OCI-LY1 (cell line): ENCODE results near the gene SUPT4H1.

Experiments
- H2AFZ ChIP-seq: fragments of 200-600 bp; sonication (generic), shearing (Covaris generic); 2 replicates; pipeline ENCODE4 v1.6.0; 2014; ENCODE audit warnings: antibody characterized with exemption, mild to moderate bottlenecking, low read length
- H3F3A ChIP-seq: fragments of 200-600 bp; sonication (generic), shearing (Covaris generic); 2 replicates; pipeline ENCODE4 v1.6.0; 2014; ENCODE audit warnings: mild to moderate bottlenecking, antibody characterized with exemption, low read length, moderate library complexity; ENCODE audit not compliant: insufficient read depth
- H3K27ac ChIP-seq: fragments of 200-600 bp; sonication (generic); 2 replicates; pipeline ENCODE4 v1.5.1; 2014; ENCODE audit warnings: low read length, mixed run types, mild to moderate bottlenecking, low read depth; ENCODE audit not compliant: poor library complexity, severe bottlenecking
- H3K27me3 ChIP-seq: fragments of 200-600 bp; sonication (generic); 2 replicates; pipeline ENCODE4 v1.6.0; 2014; ENCODE audit warnings: antibody characterized with exemption, mild to moderate bottlenecking, low read length, moderate library complexity; ENCODE audit not compliant: insufficient read depth
- H3K36me3 ChIP-seq: fragments of 200-600 bp; sonication (generic); 2 replicates; pipeline ENCODE4 v1.6.1; 2014; ENCODE audit warnings: mild to moderate bottlenecking, antibody characterized with exemption, low read length, moderate library complexity, mixed read lengths; ENCODE audit not compliant: insufficient read depth
- H3K4me1 ChIP-seq: fragments of 200-600 bp; sonication (generic); 2 replicates; pipeline ENCODE4 v1.5.1; 2014; ENCODE audit warnings: mild to moderate bottlenecking, low read length, moderate library complexity; ENCODE audit not compliant: insufficient read depth, severe bottlenecking
- H3K4me2 ChIP-seq: fragments of 200-600 bp; sonication (generic), shearing (Covaris generic); 2 replicates; pipeline ENCODE4 v1.6.1; 2014; ENCODE audit warnings: low read length
- H3K4me3 ChIP-seq: fragments of 200-600 bp; sonication (generic); 2 replicates; pipeline ENCODE4 v1.5.1; 2014; ENCODE audit warnings: low read length, low read depth, mild to moderate bottlenecking, mixed read lengths; ENCODE audit not compliant: poor library complexity, severe bottlenecking
- H3K79me2 ChIP-seq: fragments of 200-600 bp; shearing (Covaris generic); 2 replicates; pipeline ENCODE4 v1.6.1; 2016; ENCODE audit warnings: mixed run types, low read length, mixed read lengths; ENCODE audit not compliant: insufficient read depth
- H3K9ac ChIP-seq: fragments of 200-600 bp; sonication (generic), shearing (Covaris generic); 2 replicates; pipeline ENCODE4 v1.6.1; 2014; ENCODE audit warnings: mild to moderate bottlenecking, low read length, mixed read lengths
- H3K9me2 ChIP-seq: fragments of 200-600 bp; sonication (generic), shearing (Covaris generic); 2 replicates; pipeline ENCODE4 v1.6.1; 2014; ENCODE audit warnings: low read depth, mild to moderate bottlenecking, low read length, mixed read lengths
- H3K9me3 ChIP-seq: fragments of 200-600 bp; shearing (Covaris generic); 2 replicates; pipeline ENCODE4 v1.6.1; 2014; ENCODE audit warnings: low read length, mixed read lengths
- H4K20me1 ChIP-seq: fragments of 200-600 bp; sonication (generic), shearing (Covaris generic); 2 replicates; pipeline ENCODE4 v1.6.0; 2016; ENCODE audit warnings: mild to moderate bottlenecking, low read length; ENCODE audit not compliant: insufficient read depth
- CTCF ChIP-seq: fragments of 200-600 bp; sonication (generic), shearing (Covaris generic); IDR thresholded peaks from 2 replicates; pipeline ENCODE4 v1.5.1; 2017; ENCODE audit warnings: mild to moderate bottlenecking, antibody characterized with exemption, low read length, moderate library complexity, mixed read lengths
- EZH2 ChIP-seq: fragments of 200-600 bp; sonication (generic), shearing (Covaris generic); IDR thresholded peaks from 2 replicates; pipeline ENCODE4 v1.8.0; 2017; ENCODE audit warnings: borderline replicate concordance, mixed run types, mild to moderate bottlenecking, antibody characterized with exemption, low read length, moderate library complexity, mixed read lengths

SUPT4H1 gene

GRCh38 chr17:58373003-58373402 is 21.0 kb upstream of the SUPT4H1 start:
- Histone ChIP-seq H3K9ac (no peak overlapping the region), H3K79me2 (no peaks in the 10 kb centered on the region), H4K20me1 (no peaks in the 10 kb centered on the region), H3K4me1 (no peaks in the 10 kb centered on the region), H3K36me3 (no peaks in the 10 kb centered on the region), H2AFZ (no peak overlapping the region), H3F3A (no peaks in the 10 kb centered on the region), H3K27ac (no peak overlapping the region), H3K9me2 (no peaks in the 10 kb centered on the region), H3K4me3 (no peak overlapping the region), H3K4me2 (no peak overlapping the region), H3K27me3 (no peaks in the 10 kb centered on the region; the same call in 1 of the 2 replicates), H3K9me3 (no peaks in the 10 kb centered on the region)
- TF ChIP-seq CTCF (no peak), EZH2 (no peak)

GRCh38 chr17:58371300-58371950 is 19.4 kb upstream of the SUPT4H1 start:
- Histone ChIP-seq H3K4me3 (no peak overlapping the region), H3F3A (no peaks in the 10 kb centered on the region), H3K27ac (no peak overlapping the region), H2AFZ (no peak overlapping the region), H3K79me2 (no peaks in the 10 kb centered on the region), H3K36me3 (no peaks in the 10 kb centered on the region), H3K9me2 (no peaks in the 10 kb centered on the region), H4K20me1 (no peaks in the 10 kb centered on the region), H3K4me2 (no peak overlapping the region), H3K27me3 (peaks cover 3% of the 10 kb centered on the region), H3K9me3 (no peaks in the 10 kb centered on the region), H3K4me1 (no peaks in the 10 kb centered on the region), H3K9ac (no peak overlapping the region)
- no peak for TF ChIP-seq EZH2
- TF ChIP-seq CTCF: no peak

- no peaks in the 10 kb centered on the region for H3K79me2 ChIP-seq
- peaks cover 3% of the 10 kb centered on the region for H3K27me3 ChIP-seq
- H3K36me3 ChIP-seq: no peaks in the 10 kb centered on the region
- H3K4me1 ChIP-seq: no peaks in the 10 kb centered on the region
- TF ChIP-seq EZH2 (no peak), CTCF (no peak)
- no peak overlapping the region for H3K4me2 ChIP-seq
- no peaks in the 10 kb centered on the region for H3F3A ChIP-seq
- no peaks in the 10 kb centered on the region for H3K9me3 ChIP-seq
- no peak overlapping the region for H3K9ac ChIP-seq
- no peak overlapping the region for H3K4me3 ChIP-seq
- no peaks in the 10 kb centered on the region for H3K9me2 ChIP-seq
- no peaks in the 10 kb centered on the region for H4K20me1 ChIP-seq
- H3K27ac ChIP-seq: no peak overlapping the region
- no peak overlapping the region for H2AFZ ChIP-seq
Observed at GRCh38 chr17:58370716-58371115, 18.7 kb upstream of the SUPT4H1 start.
